ENCODE results near the gene FNIP1. TPM values are rescaled to one million over a fixed set of nuclear protein-coding genes. Genes with fewer than 3 reads are reported as not detected.

The FNIP1 gene
- total RNA-seq, 1 donor from 2014 or later, result 14.4 TPM

GRCh38 chr5:131763968-131764367 is 32.8 kb downstream of the FNIP1 start:
- no peak for TF ChIP-seq CTCF (conservative IDR thresholded peaks at IDR 0.05; ENCODE audit: low read depth, low read length)
- no peak for DNase-seq (ENCODE audit: low read depth)
- H3K4me3 ChIP-seq (ENCODE audit: low read depth, low read length), result no peak overlapping the region

- no peak for TF ChIP-seq CTCF (conservative IDR thresholded peaks at IDR 0.05; ENCODE audit: low read depth, low read length)
- H3K4me3 ChIP-seq (ENCODE audit: low read depth, low read length), result no peak overlapping the region
- DNase-seq (ENCODE audit: low read depth), result no peak
Observed at GRCh38 chr5:131760793-131761192, 36.0 kb downstream of the FNIP1 start.

GRCh38 chr5:131759704-131760103 is 37.1 kb downstream of the FNIP1 start:
- no peak for DNase-seq (ENCODE audit: low read depth)
- no peak for TF ChIP-seq CTCF (conservative IDR thresholded peaks at IDR 0.05; ENCODE audit: low read depth, low read length)
- H3K4me3 ChIP-seq (ENCODE audit: low read depth, low read length), result no peak overlapping the region

GRCh38 chr5:131758520-131758900 is 38.3 kb downstream of the FNIP1 start:
- H3K4me3 ChIP-seq (ENCODE audit: low read depth, low read length), result no peak overlapping the region
- TF ChIP-seq CTCF (conservative IDR thresholded peaks at IDR 0.05; ENCODE audit: low read depth, low read length), result no peak
- DNase-seq (ENCODE audit: low read depth), result no peak

GRCh38 chr5:131757830-131758519 is 38.8 kb downstream of the FNIP1 start:
- TF ChIP-seq CTCF (conservative IDR thresholded peaks at IDR 0.05; ENCODE audit: low read depth, low read length), result no peak
- H3K4me3 ChIP-seq (ENCODE audit: low read depth, low read length), result no peak overlapping the region
- no peak for DNase-seq (ENCODE audit: low read depth)

GRCh38 chr5:131756942-131757341 is 39.9 kb downstream of the FNIP1 start:
- DNase-seq (ENCODE audit: low read depth), result no peak
- TF ChIP-seq CTCF (conservative IDR thresholded peaks at IDR 0.05; ENCODE audit: low read depth, low read length), result no peak
- no peak overlapping the region for H3K4me3 ChIP-seq (ENCODE audit: low read depth, low read length)

GRCh38 chr5:131754363-131754762 is 42.5 kb downstream of the FNIP1 start:
- no peak for TF ChIP-seq CTCF (conservative IDR thresholded peaks at IDR 0.05; ENCODE audit: low read depth, low read length)
- no peak for DNase-seq (ENCODE audit: low read depth)
- no peak overlapping the region for H3K4me3 ChIP-seq (ENCODE audit: low read depth, low read length)
